A673 (cell line): ENCODE results near the gene CPAMD8. TPM values are rescaled to one million over a fixed set of nuclear protein-coding genes. Genes with fewer than 3 reads are reported as not detected.
"Not testable (repeated sequence)": the region's sequence is repeated elsewhere in the genome, so short reads cannot be mapped to it uniquely, and the experiment has no call there.

Experiments used
- BruUV-seq: library from RNA; stranded (reverse); fragments of 400-500 nt; replicated peaks from 2 replicates; lab custom pipeline; 2021; lab: Mats Ljungman, UMichigan
- CTCF ChIA-PET: fragments of 300-600 bp; sonication (Branson Sonifier 250); formaldehyde crosslinking; loops from one replicate; lab custom pipeline; 2022; ENCODE audit warnings: antibody characterized with exemption; lab: Charles Lee
- POLR2A ChIA-PET: fragments of 300-600 bp; sonication (Branson Sonifier 250); formaldehyde crosslinking; loops from one replicate; lab custom pipeline; 2022; ENCODE audit warnings: antibody characterized with exemption; ENCODE audit not compliant: low non-redundant PET; lab: Charles Lee
- DNase-seq: peaks from one replicate; pipeline ENCODE4 v3.0.0-alpha.2; 2015; ENCODE audit warnings: low spot score
- H3K27ac ChIP-seq: fragments of 200-600 bp; sonication (generic); 2 replicates; pipeline ENCODE4 v1.5.1; 2016; ENCODE audit warnings: mixed run types, low read depth, mild to moderate bottlenecking, mixed read lengths, antibody characterized with exemption, low read length; ENCODE audit not compliant: poor library complexity, severe bottlenecking
- H3K27me3 ChIP-seq: fragments of 200-600 bp; sonication (generic); replicated peaks from 2 replicates; pipeline ENCODE4 v1.6.1; 2017; ENCODE audit warnings: mixed run types, low read depth, mild to moderate bottlenecking, mixed read lengths, antibody characterized with exemption, low read length; ENCODE audit not compliant: insufficient read depth, poor library complexity
- H3K36me3 ChIP-seq: fragments of 200-600 bp; sonication (generic); 2 replicates; pipeline ENCODE4 v1.6.1; 2016; ENCODE audit warnings: mixed run types, mild to moderate bottlenecking, mixed read lengths, antibody characterized with exemption, low read length; ENCODE audit not compliant: insufficient read depth, poor library complexity, severe bottlenecking
- H3K4me1 ChIP-seq: fragments of 200-600 bp; sonication (generic); 2 replicates; pipeline ENCODE4 v1.6.1; 2017; ENCODE audit warnings: mixed run types, mild to moderate bottlenecking, mixed read lengths, antibody characterized with exemption, low read length; ENCODE audit not compliant: insufficient read depth, poor library complexity, severe bottlenecking
- H3K4me3 ChIP-seq: fragments of 200-600 bp; sonication (generic); 2 replicates; pipeline ENCODE4 v1.5.1; 2016; ENCODE audit warnings: low read depth, mixed run types, mild to moderate bottlenecking, mixed read lengths, low read length; ENCODE audit not compliant: poor library complexity, severe bottlenecking
- H3K9me3 ChIP-seq: fragments of 200-600 bp; sonication (generic); 2 replicates; pipeline ENCODE4 v1.6.1; 2016; ENCODE audit warnings: mixed run types, low read depth, mild to moderate bottlenecking, mixed read lengths, antibody characterized with exemption, low read length; ENCODE audit not compliant: poor library complexity, severe bottlenecking
- EZH2 ChIP-seq: fragments of 200-600 bp; sonication (generic); IDR thresholded peaks from 2 replicates; pipeline ENCODE4 v1.6.1; 2017; ENCODE audit warnings: borderline replicate concordance, low read depth, mild to moderate bottlenecking, mixed read lengths, antibody characterized with exemption, low read length; ENCODE audit not compliant: poor library complexity, severe bottlenecking
- intact Hi-C: fragments of 100-400 bp; cut with micrococcal nuclease; formaldehyde crosslinking; loops from one replicate; pipeline ENCODE4 v1.10.0; 2022; ENCODE audit not compliant: unreplicated experiment
- total RNA-seq: library from RNA; stranded (reverse); gene quantifications from 2 replicates; pipeline ENCODE4 v1.2.3, GENCODE V29; 2021
- TF ChIP-seq, protein P1 (sequence below): fragments of 300-800, 200-600 bp; sonication (generic); conservative IDR thresholded peaks from 2 replicates; pipeline ENCODE4 v1.5.1; 2017; ENCODE audit warnings: low read depth, mild to moderate bottlenecking, antibody characterized with exemption, low read length, moderate library complexity, mixed read lengths

Gene CPAMD8
- total RNA-seq, 1 experiment from 2014 or later = 0.82 TPM

DNA sequence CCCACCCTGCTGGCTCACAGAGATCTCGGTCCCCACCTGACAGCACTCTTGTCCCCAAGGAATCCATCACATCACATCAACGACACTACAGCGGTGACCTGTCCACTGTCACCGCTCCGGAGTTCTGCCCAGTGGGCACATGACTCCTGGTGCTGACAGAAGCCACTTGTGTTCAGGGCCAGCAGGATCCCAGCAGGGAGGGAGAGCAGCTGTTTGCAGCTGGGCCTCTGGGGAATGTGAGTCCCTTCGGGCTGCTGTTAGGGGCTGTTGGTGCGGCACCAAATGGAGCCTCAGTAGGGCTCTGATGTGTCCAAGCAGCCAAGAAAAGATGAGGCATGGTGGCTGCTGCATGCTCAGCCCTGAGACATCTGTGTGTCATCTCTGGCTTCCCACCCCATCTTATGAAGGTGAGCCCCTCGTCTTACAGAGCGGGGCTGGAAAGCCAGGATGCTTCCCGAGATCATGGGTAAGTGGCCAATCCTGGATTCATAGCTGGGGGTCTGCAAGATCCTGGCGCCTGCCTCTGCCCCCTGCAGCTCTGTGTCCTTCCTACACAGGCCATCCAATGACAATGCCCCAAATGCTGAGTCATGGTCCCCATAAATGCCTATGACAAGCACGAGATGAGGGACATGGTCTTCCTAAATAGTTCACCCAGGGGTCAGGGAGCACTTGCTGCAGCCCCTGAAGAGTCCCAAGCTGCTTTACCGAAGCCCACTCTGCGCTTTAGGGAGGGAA is 81.8 kb downstream of the CPAMD8 start:
- no peak overlapping the region for H3K4me3 ChIP-seq
- no TSS peak for BruUV-seq
- H3K4me1 ChIP-seq = no peaks in the 10 kb centered on the region
- no peaks in the 10 kb centered on the region for H3K36me3 ChIP-seq
- ChIA-PET POLR2A (no interaction called here), CTCF (no interaction called here)
- H3K9me3 ChIP-seq = no peaks in the 10 kb centered on the region
- TF ChIP-seq EZH2 = no peak
- TF ChIP-seq, protein P1, sequence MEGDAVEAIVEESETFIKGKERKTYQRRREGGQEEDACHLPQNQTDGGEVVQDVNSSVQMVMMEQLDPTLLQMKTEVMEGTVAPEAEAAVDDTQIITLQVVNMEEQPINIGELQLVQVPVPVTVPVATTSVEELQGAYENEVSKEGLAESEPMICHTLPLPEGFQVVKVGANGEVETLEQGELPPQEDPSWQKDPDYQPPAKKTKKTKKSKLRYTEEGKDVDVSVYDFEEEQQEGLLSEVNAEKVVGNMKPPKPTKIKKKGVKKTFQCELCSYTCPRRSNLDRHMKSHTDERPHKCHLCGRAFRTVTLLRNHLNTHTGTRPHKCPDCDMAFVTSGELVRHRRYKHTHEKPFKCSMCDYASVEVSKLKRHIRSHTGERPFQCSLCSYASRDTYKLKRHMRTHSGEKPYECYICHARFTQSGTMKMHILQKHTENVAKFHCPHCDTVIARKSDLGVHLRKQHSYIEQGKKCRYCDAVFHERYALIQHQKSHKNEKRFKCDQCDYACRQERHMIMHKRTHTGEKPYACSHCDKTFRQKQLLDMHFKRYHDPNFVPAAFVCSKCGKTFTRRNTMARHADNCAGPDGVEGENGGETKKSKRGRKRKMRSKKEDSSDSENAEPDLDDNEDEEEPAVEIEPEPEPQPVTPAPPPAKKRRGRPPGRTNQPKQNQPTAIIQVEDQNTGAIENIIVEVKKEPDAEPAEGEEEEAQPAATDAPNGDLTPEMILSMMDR = no peak
- H3K27me3 ChIP-seq = no peaks in the 10 kb centered on the region
- intact Hi-C loops = no loop called here
- no peak for DNase-seq
- no peak overlapping the region for H3K27ac ChIP-seq

DNA sequence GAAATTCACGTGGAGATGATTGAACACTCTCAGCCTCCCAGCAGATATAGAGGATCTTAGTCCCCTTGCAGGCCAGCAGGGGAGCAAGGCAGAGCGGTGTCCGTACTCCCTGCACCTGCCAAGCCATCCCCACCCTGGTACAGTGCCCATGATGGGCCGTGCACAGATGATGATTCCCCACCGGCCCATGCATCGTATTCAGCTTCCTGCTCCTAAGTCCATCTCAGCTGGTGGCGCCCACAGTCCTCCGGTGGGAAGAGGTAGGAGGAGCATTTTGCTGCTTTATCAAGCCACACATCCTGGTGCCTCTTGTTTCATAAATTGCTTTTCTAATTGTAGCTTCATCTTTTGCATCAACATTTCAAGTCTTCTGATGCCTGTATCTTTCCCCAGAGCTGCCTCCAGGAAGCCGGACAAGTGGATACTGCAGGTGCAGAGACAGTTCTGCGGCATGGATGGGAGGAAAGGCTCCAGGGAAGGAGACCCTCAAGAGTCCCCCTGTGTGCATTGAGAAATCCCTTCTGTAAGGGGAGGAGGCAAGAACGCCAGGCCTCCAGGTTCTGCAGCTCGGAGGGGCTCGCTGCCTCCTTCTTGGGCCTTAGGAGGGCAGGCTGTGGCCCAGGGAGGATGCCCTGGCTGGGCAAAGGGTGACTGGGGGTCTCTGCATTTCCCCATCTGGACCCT is 82.5 kb downstream of the CPAMD8 start:
- no peak for TF ChIP-seq EZH2
- TF ChIP-seq, protein P1 = no peak
- POLR2A ChIA-PET = no interaction called here
- no peak overlapping the region for H3K27ac ChIP-seq
- H3K36me3 ChIP-seq = no peaks in the 10 kb centered on the region
- CTCF ChIA-PET = no interaction called here
- no peaks in the 10 kb centered on the region for H3K9me3 ChIP-seq
- no peaks in the 10 kb centered on the region for H3K27me3 ChIP-seq
- intact Hi-C loops = no loop called here
- H3K4me1 ChIP-seq = no peaks in the 10 kb centered on the region
- H3K4me3 ChIP-seq = no peak overlapping the region
- no peak for DNase-seq
- no TSS peak for BruUV-seq

DNA sequence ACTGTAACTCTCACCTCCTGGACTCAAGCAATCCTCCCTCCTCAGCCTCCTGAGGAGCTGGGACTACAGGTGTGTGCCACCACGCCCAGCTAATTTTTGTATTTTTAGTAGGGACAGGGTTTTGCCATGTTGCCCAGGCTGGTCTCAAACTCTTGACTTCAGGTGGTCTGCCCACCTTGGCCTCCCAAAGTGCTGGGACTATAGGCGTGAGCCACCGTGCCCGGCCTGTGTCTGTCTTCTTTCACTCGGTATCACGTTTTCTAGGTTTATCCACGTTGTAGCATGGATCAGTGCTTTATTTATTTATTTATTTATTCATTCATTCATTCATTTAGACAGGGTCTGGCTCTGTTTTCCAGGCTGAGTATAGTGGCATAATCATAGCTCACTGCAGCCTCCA is 83.5 kb downstream of the CPAMD8 start:
- H3K36me3 ChIP-seq, H3K4me3 ChIP-seq, H3K27ac ChIP-seq, intact Hi-C loops, BruUV-seq, H3K9me3 ChIP-seq, POLR2A ChIA-PET, H3K4me1 ChIP-seq, H3K27me3 ChIP-seq, DNase-seq: not testable (repeated sequence)
- CTCF ChIA-PET = interaction anchor here (0.5 kb wide), 1 partner anchor 26 kb away, joined by 4 read pairs; no protein-coding TSS in a partner anchor
